Keratinocyte (primary cell): ENCODE results near the gene BGN. TPM values are rescaled to one million over a fixed set of nuclear protein-coding genes. Genes with fewer than 3 reads are reported as not detected.

ENCODE experiments used
- DNase-seq: peaks from one replicate; pipeline ENCODE4 v3.0.0-alpha.2; 2011; ENCODE audit warnings: low read depth, missing footprints, low spot score
- FAIRE-seq: peaks from 2 replicates; lab custom pipeline; 2011; peaks lifted over from hg19 to GRCh38; lab: Jason Lieb, UNC
- H2AFZ ChIP-seq: 2 replicates; pipeline ENCODE4 v1.6.0; 2012; ENCODE audit warnings: low read length, control low read depth, inconsistent platforms; ENCODE audit not compliant: control insufficient read depth
- H3K27ac ChIP-seq: 2 replicates; pipeline ENCODE4 v1.5.1; 2011; ENCODE audit warnings: low read length; ENCODE audit not compliant: control insufficient read depth, insufficient read depth
- H3K27me3 ChIP-seq: 3 replicates; pipeline ENCODE4 v1.6.0; 2011; ENCODE audit warnings: low read length; ENCODE audit not compliant: control insufficient read depth, insufficient read depth; ENCODE audit errors: extremely low read depth
- H3K36me3 ChIP-seq, 2 experiments: 2 replicates in 1 of 2; 3 replicates in 1 of 2; pipeline ENCODE4 v1.5.1; 2011; ENCODE audit warnings: low read length in 2 of 2, mild to moderate bottlenecking in 1 of 2; ENCODE audit not compliant: control insufficient read depth in 2 of 2, insufficient read depth in 2 of 2; ENCODE audit errors: extremely low read depth in 1 of 2
- H3K4me1 ChIP-seq: 3 replicates; pipeline ENCODE4 v1.5.1; 2011; ENCODE audit warnings: low read length; ENCODE audit not compliant: control insufficient read depth, insufficient read depth; ENCODE audit errors: extremely low read depth
- H3K4me2 ChIP-seq: 3 replicates; pipeline ENCODE4 v1.6.0; 2011; ENCODE audit warnings: low read depth, low read length; ENCODE audit not compliant: control insufficient read depth, insufficient read depth; ENCODE audit errors: extremely low read depth
- H3K4me3 ChIP-seq, 3 experiments: fragments of 200-600 bp in 1 of 3; sonication (generic) in 1 of 3; 2 replicates in 2 of 3; 3 replicates in 1 of 3; pipeline ENCODE4 v1.5.1; 2011 to 2016; ENCODE audit warnings: low read length in 3 of 3, mild to moderate bottlenecking in 3 of 3, control low read depth in 2 of 3, inconsistent platforms in 1 of 3, low read depth in 1 of 3, mixed read lengths in 1 of 3, mixed run types in 1 of 3, moderate library complexity in 1 of 3; ENCODE audit not compliant: control insufficient read depth in 2 of 3, insufficient read depth in 2 of 3; ENCODE audit errors: extremely low read depth in 1 of 3
- H3K79me2 ChIP-seq: 2 replicates; pipeline ENCODE4 v1.6.0; 2012; ENCODE audit warnings: low read length; ENCODE audit not compliant: control insufficient read depth, insufficient read depth
- H3K9ac ChIP-seq: 3 replicates; pipeline ENCODE4 v1.6.0; 2011; ENCODE audit warnings: low read length; ENCODE audit not compliant: control insufficient read depth, insufficient read depth; ENCODE audit errors: extremely low read depth
- H3K9me1 ChIP-seq: 3 replicates; pipeline ENCODE4 v1.6.0; 2011; ENCODE audit warnings: low read length; ENCODE audit not compliant: control insufficient read depth, insufficient read depth; ENCODE audit errors: extremely low read depth
- H3K9me3 ChIP-seq: 2 replicates; pipeline ENCODE4 v1.5.1; 2012; ENCODE audit warnings: low read depth, low read length; ENCODE audit not compliant: control insufficient read depth
- H4K20me1 ChIP-seq: 3 replicates; pipeline ENCODE4 v1.6.0; 2011; ENCODE audit warnings: low read length; ENCODE audit not compliant: control insufficient read depth, insufficient read depth; ENCODE audit errors: extremely low read depth
- CTCF ChIP-seq, 3 experiments: IDR thresholded peaks in 1 of 3; conservative IDR thresholded peaks in 1 of 3; optimal IDR thresholded peaks in 1 of 3; 2 replicates in 2 of 3; 3 replicates in 1 of 3; pipeline versions ENCODE3 to v1.5.1; 2011; ENCODE audit warnings: low read length in 3 of 3, mild to moderate bottlenecking in 3 of 3, moderate library complexity in 2 of 3, control low read depth in 1 of 3, inconsistent platforms in 1 of 3; ENCODE audit not compliant: insufficient read depth in 2 of 3; ENCODE audit errors: extremely low read depth in 1 of 3
- EZH2 ChIP-seq: IDR thresholded peaks from one replicate; pipeline ENCODE4 v1.6.1; 2012; ENCODE audit warnings: inconsistent platforms, mild to moderate bottlenecking, low read length, moderate library complexity
- dilution Hi-C: fragments of 300-500 bp; cut with MboI; formaldehyde crosslinking; loops from one replicate; pipeline ENCODE4 v1.7.0; 2020; ENCODE audit warnings: low sequenced_read_pairs; ENCODE audit not compliant: extremely low pct_ligation_motif_present
- polyA plus RNA-seq, 5 experiments: library from polyadenylated mRNA; depleted of rRNA in 3 of 5; stranded (reverse) in 3 of 5; stranded (forward) in 1 of 5; unstranded in 1 of 5; fragments of >200 nt; gene quantifications; 1 replicate in 1 of 5; 2 replicates in 3 of 5; 3 replicates in 1 of 5; pipeline versions ENCODE4 v1.2.1 to v1.2.3, GENCODE V29; 2011 to 2012; ENCODE audit warnings: missing spikeins in 2 of 5, low read depth in 1 of 5, low replicate concordance in 1 of 5

Gene BGN
- polyA plus RNA-seq, 1 donor (not counting 4 experiments of a cell fraction or from before 2014, with no cell fraction given): 0.07 TPM

- H3K9me3 ChIP-seq: no peaks in the 10 kb centered on the region
- FAIRE-seq: no peak
- H3K4me2 ChIP-seq: no peak overlapping the region
- H3K4me3 ChIP-seq: no peak overlapping the region
- peaks cover 3% of the 10 kb centered on the region for H3K27me3 ChIP-seq
- H3K27ac ChIP-seq: no peak overlapping the region
- no peak overlapping the region for H2AFZ ChIP-seq
- no peak overlapping the region for H3K9ac ChIP-seq
- no peaks in the 10 kb centered on the region for H4K20me1 ChIP-seq
- DNase-seq: no peak
- peaks cover 3% of the 10 kb centered on the region for H3K4me1 ChIP-seq
- dilution Hi-C loops: no loop called here
- no peaks in the 10 kb centered on the region for H3K9me1 ChIP-seq
- no peak for TF ChIP-seq CTCF (optimal IDR thresholded peaks at IDR 0.05 in 1 of 3, IDR thresholded peaks at IDR 0.05 in 1 of 3, conservative IDR thresholded peaks at IDR 0.05 in 1 of 3; ENCODE audit: extremely low read depth in 1 of 3, insufficient read depth in 2 of 3, low read length in 3 of 3)
- no peak for TF ChIP-seq EZH2
- H3K79me2 ChIP-seq: peaks cover 4% of the 10 kb centered on the region
- H3K36me3 ChIP-seq: no peaks in the 10 kb centered on the region
Observed at GRCh38 chrX:153473126-153473525, 21.7 kb upstream of the BGN start.

- H2AFZ ChIP-seq: no peak overlapping the region
- H3K27ac ChIP-seq: no peak overlapping the region
- no peak overlapping the region for H3K9ac ChIP-seq
- H3K9me1 ChIP-seq: no peaks in the 10 kb centered on the region
- H4K20me1 ChIP-seq: no peaks in the 10 kb centered on the region
- H3K27me3 ChIP-seq: peaks cover 3% of the 10 kb centered on the region
- no peak overlapping the region for H3K4me3 ChIP-seq
- H3K79me2 ChIP-seq: peaks cover 4% of the 10 kb centered on the region
- no peak for FAIRE-seq
- DNase-seq: no peak
- no peak for TF ChIP-seq CTCF (optimal IDR thresholded peaks at IDR 0.05 in 1 of 3, IDR thresholded peaks at IDR 0.05 in 1 of 3, conservative IDR thresholded peaks at IDR 0.05 in 1 of 3; ENCODE audit: extremely low read depth in 1 of 3, insufficient read depth in 2 of 3, low read length in 3 of 3)
- TF ChIP-seq EZH2: no peak
- H3K9me3 ChIP-seq: no peaks in the 10 kb centered on the region
- H3K4me2 ChIP-seq: no peak overlapping the region
- dilution Hi-C loops: no loop called here
- H3K36me3 ChIP-seq: no peaks in the 10 kb centered on the region
- peaks cover 3% of the 10 kb centered on the region for H3K4me1 ChIP-seq
Observed at GRCh38 chrX:153474266-153474665, 20.5 kb upstream of the BGN start.
